Karpas-422 (cell line): ENCODE data around the gene SLC44A3. TPM values are rescaled to one million over a fixed set of nuclear protein-coding genes. Genes with fewer than 3 reads are reported as not detected.
A peak's percentile ranks its signal among the peaks of the same experiment; 100 is the strongest.

Source experiments
- DNase-seq: peaks from one replicate; pipeline ENCODE4 v3.0.0-alpha.2; 2015
- H2AFZ ChIP-seq: fragments of 200-600 bp; sonication (generic); 2 replicates; pipeline ENCODE4 v1.6.1; 2014; ENCODE audit warnings: antibody characterized with exemption, low read length, mixed read lengths
- H3K27ac ChIP-seq: fragments of 200-600 bp; sonication (generic); 2 replicates; pipeline ENCODE4 v1.5.1; 2014; ENCODE audit warnings: mild to moderate bottlenecking, low read length, moderate library complexity
- H3K27me3 ChIP-seq: fragments of 200-600 bp; sonication (generic); 2 replicates; pipeline ENCODE4 v1.6.1; 2014; ENCODE audit warnings: low read length, mixed read lengths
- H3K36me3 ChIP-seq: fragments of 200-600 bp; sonication (generic); 2 replicates; pipeline ENCODE4 v1.6.1; 2014; ENCODE audit warnings: low read length, mixed read lengths; ENCODE audit not compliant: insufficient read depth
- H3K4me1 ChIP-seq: fragments of 200-600 bp; sonication (generic); 2 replicates; pipeline ENCODE4 v1.6.1; 2014; ENCODE audit warnings: mild to moderate bottlenecking, low read length, mixed read lengths
- H3K4me2 ChIP-seq: fragments of 200-600 bp; sonication (generic); 2 replicates; pipeline ENCODE4 v1.6.1; 2014; ENCODE audit warnings: low read length, low read depth, mild to moderate bottlenecking; ENCODE audit not compliant: poor library complexity, severe bottlenecking
- H3K4me3 ChIP-seq: fragments of 200-600 bp; sonication (generic); 2 replicates; pipeline ENCODE4 v1.5.1; 2014; ENCODE audit warnings: mild to moderate bottlenecking, antibody characterized with exemption, low read length, mixed read lengths
- H3K79me2 ChIP-seq: fragments of 200-600 bp; sonication (generic); 2 replicates; pipeline ENCODE4 v1.6.1; 2014; ENCODE audit warnings: mild to moderate bottlenecking, low read length, mixed read lengths
- H3K9ac ChIP-seq: fragments of 200-600 bp; sonication (generic); 2 replicates; pipeline ENCODE4 v1.6.0; 2014; ENCODE audit warnings: low read length
- H3K9me2 ChIP-seq: fragments of 200-600 bp; sonication (generic), shearing (Covaris generic); replicated peaks from 2 replicates; pipeline ENCODE4 v1.6.0; 2014; ENCODE audit warnings: mild to moderate bottlenecking, low read length, moderate library complexity; ENCODE audit not compliant: insufficient read depth
- H3K9me3 ChIP-seq: fragments of 300-700, 200-600 bp; sonication (generic); 2 replicates; pipeline ENCODE4 v1.6.1; 2014; ENCODE audit warnings: low read length, mixed read lengths
- H4K20me1 ChIP-seq: fragments of 200-600 bp; sonication (generic); 2 replicates; pipeline ENCODE4 v1.6.1; 2014; ENCODE audit warnings: mild to moderate bottlenecking, antibody characterized with exemption, low read length, low read depth; ENCODE audit not compliant: insufficient read depth
- total RNA-seq: library from RNA; depleted of rRNA; stranded (reverse); fragments of >200 nt; shearing (Covaris generic); gene quantifications from 2 replicates; pipeline ENCODE4 v1.2.3, GENCODE V29; 2014; ENCODE audit warnings: low replicate concordance

The SLC44A3 gene
- total RNA-seq, 1 experiment from 2014 or later, result not detected

DNA sequence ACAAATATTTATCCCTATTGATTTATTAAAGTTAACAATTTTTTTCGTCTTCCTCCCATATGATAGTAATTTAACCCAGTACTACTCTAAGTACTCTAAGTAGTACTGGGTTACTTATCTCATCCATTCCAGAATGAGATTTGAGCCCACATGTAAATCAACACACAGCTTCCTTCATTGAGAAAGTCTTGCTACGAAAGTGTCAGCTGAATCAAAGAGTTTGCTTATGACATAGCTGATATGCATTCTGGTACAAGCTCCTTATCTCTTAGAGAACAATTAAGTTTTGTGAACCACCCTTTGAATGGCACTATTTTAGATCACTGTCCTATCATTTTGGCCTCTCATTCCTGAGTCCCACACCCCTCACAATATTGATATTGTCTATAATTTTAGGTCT lies 2.4 kb upstream of the SLC44A3 start:
- Histone ChIP-seq H3K36me3 (no peaks in the 10 kb centered on the region), H2AFZ (no peak overlapping the region), H3K79me2 (no peaks in the 10 kb centered on the region), H3K9ac (no peak overlapping the region), H3K27me3 (no peaks in the 10 kb centered on the region), H4K20me1 (no peaks in the 10 kb centered on the region), H3K27ac (no peak overlapping the region), H3K4me2 (no peak overlapping the region), H3K9me3 (no peaks in the 10 kb centered on the region), H3K9me2 (no peaks in the 10 kb centered on the region), H3K4me1 (no peaks in the 10 kb centered on the region), H3K4me3 (no peak overlapping the region)
- no peak for DNase-seq

DNA sequence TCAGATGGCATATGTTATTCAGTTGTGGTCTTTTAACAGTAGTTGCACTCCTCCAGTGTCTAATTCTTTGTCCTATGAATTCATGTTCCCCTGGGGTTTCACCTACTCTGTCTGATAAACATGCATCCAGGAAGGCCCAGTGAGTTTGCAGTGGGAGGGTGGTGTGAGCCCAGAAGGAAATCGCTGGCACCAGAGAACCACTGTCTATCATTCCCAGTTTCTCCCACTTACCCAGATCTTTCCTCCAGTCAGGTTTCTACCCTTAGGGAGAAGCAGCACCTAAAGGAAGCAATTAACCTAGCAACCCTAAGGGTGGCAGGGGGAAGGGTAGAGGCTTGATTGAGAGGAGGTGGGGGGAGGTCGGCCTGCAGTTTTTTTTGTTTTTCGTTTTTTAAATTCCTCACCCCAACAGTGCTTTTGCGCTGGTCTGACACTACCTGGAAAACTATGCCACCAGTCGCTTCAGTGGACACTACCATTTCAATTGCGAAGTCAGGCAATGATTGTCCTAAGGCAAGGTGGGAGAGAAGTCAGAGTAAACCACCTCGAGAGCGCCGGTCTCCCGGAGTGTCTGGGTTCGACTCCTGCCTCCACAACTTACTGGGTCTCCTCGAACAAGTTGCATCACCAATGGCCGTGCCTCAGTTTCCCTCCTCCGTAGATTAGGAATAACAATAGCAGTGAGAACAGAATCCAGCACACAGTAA lies 766 bp upstream of the SLC44A3 start:
- Histone ChIP-seq H3K9me3 (no peaks in the 10 kb centered on the region), H3K36me3 (no peaks in the 10 kb centered on the region), H3K27ac (no peak overlapping the region), H3K27me3 (no peaks in the 10 kb centered on the region), H3K9me2 (no peaks in the 10 kb centered on the region), H3K4me2 (no peak overlapping the region), H3K9ac (no peak overlapping the region), H3K79me2 (no peaks in the 10 kb centered on the region), H3K4me3 (no peak overlapping the region), H2AFZ (no peak overlapping the region), H3K4me1 (no peaks in the 10 kb centered on the region), H4K20me1 (no peaks in the 10 kb centered on the region)
- peak; percentile 23 for DNase-seq

DNA sequence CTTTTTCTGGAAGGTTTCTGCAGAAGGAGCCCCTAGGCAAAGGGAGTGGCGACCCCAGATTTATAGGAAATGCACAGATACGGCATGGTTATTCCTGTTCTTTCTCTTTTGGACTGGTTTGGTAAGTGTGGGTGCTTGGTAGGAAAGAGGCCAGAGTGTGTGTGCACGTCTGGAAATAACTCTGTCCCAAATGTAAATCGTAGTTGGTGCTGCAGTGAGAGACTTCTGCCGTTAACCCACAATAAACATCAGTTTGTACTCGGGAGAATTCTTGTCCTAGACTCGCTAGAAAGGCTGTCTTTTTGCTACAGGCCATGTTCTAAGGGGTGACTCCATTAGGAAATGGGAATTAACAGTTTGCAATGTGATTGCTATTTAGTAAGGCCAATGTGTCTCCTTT lies 779 bp downstream of the SLC44A3 start:
- Histone ChIP-seq H3K4me2 (no peak overlapping the region), H3K9me3 (no peaks in the 10 kb centered on the region), H3K36me3 (no peaks in the 10 kb centered on the region), H3K9me2 (no peaks in the 10 kb centered on the region), H3K9ac (no peak overlapping the region), H3K27ac (no peak overlapping the region), H3K4me1 (no peaks in the 10 kb centered on the region), H3K4me3 (no peak overlapping the region), H3K27me3 (no peaks in the 10 kb centered on the region), H2AFZ (no peak overlapping the region), H4K20me1 (no peaks in the 10 kb centered on the region), H3K79me2 (no peaks in the 10 kb centered on the region)
- DNase-seq, result peak; percentile 1

DNA sequence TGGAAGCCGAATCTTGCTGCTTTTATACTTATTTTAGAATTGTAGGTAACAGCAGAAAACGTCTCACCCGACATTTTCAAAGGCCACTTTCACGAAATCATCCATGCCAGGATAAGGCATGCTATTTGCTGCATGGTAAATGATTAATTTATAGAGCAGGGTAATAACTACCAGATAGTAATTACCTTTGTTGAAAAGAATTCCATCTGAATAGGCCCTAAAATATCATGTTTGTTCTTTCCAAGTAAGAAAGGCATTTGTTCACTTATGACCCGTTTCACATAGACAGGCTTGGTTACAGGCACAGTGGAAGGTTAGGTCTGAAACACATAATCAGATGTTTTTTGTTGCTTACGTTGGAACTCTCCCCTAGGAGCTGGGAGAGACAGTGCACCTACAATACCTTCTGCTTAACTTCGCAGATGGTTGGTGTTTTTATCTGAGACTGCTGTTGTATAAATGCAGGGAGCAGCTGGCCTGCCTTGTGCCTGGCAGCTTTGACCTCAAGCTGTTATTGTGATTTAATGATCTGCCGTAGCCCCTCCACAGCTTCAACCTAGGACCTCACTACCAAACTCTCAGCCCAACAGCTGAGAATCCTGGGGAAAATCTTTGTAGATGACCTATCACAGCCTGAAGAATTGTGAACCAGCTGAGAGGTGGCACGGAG lies 1.6 kb downstream of the SLC44A3 start:
- Histone ChIP-seq H3K4me1 (no peaks in the 10 kb centered on the region), H3K9ac (no peak overlapping the region), H3K36me3 (no peaks in the 10 kb centered on the region)

DNA sequence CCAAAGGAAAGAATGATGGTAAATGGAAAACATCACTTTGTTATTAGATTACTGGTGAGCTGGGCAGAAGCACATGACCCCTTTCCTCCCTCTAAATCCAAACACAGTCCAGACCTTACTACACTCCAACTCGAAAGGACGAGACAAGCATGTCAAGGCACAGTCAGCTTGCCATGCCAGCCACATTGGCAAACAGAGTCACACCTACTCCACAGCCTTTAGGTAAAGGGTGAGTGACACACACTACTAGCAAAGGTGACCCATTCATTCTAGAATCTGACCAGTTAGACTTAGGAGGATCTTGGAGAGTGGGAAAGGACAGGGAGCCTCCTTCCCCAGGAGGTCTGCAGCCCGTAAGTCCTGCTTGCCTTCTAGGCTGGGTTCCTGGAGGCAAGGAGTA lies 3.0 kb downstream of the SLC44A3 start:
- Histone ChIP-seq H3K27me3 (no peaks in the 10 kb centered on the region), H3K36me3 (no peaks in the 10 kb centered on the region), H3K4me1 (no peaks in the 10 kb centered on the region), H4K20me1 (no peaks in the 10 kb centered on the region), H3K9ac (no peak overlapping the region), H3K4me2 (no peak overlapping the region), H3K4me3 (no peak overlapping the region), H3K9me2 (no peaks in the 10 kb centered on the region), H3K79me2 (no peaks in the 10 kb centered on the region), H3K27ac (no peak overlapping the region), H2AFZ (no peak overlapping the region), H3K9me3 (no peaks in the 10 kb centered on the region)
- DNase-seq, result no peak

More for the DNA sequence above, 1.6 kb downstream of the SLC44A3 start:
- H3K9me2 ChIP-seq, result no peaks in the 10 kb centered on the region
- no peaks in the 10 kb centered on the region for H3K27me3 ChIP-seq
- H2AFZ ChIP-seq, result no peak overlapping the region
- no peak overlapping the region for H3K27ac ChIP-seq
- H3K9me3 ChIP-seq, result no peaks in the 10 kb centered on the region
- H3K4me2 ChIP-seq, result no peak overlapping the region
- DNase-seq, result no peak
- no peaks in the 10 kb centered on the region for H3K79me2 ChIP-seq
- H4K20me1 ChIP-seq, result no peaks in the 10 kb centered on the region
- no peak overlapping the region for H3K4me3 ChIP-seq

DNA sequence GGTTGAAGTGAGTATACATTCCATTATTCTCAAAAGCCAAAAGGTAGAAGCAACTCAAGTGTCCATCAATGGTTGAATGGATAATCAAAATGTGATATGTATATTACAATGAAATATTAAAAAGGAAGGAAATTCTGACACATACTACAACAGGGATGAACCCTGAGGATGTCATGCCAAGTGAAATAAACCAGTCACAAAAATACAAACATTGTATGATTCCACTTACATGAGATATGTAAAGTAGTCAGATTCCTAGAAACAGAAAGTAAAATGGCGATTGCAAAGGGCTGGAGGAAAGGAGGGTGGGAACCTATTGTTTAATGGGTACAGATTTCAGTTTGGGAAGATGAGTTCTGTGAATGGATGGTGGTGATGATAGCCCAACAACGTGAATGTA lies 5.8 kb downstream of the SLC44A3 start:
- H3K27ac ChIP-seq, result no peak overlapping the region
- H3K79me2 ChIP-seq, result no peaks in the 10 kb centered on the region
- no peak overlapping the region for H2AFZ ChIP-seq
- peak; percentile 4 for DNase-seq
- no peaks in the 10 kb centered on the region for H3K9me2 ChIP-seq
- H4K20me1 ChIP-seq, result no peaks in the 10 kb centered on the region
- H3K9ac ChIP-seq, result no peak overlapping the region
- H3K4me2 ChIP-seq, result no peak overlapping the region
- no peaks in the 10 kb centered on the region for H3K36me3 ChIP-seq
- no peaks in the 10 kb centered on the region for H3K9me3 ChIP-seq
- H3K4me1 ChIP-seq, result no peaks in the 10 kb centered on the region
- H3K27me3 ChIP-seq, result no peaks in the 10 kb centered on the region
- no peak overlapping the region for H3K4me3 ChIP-seq

GRCh38 chr1:94827434-94827833 lies 7.3 kb downstream of the SLC44A3 start:
- no peaks in the 10 kb centered on the region for H4K20me1 ChIP-seq
- H2AFZ ChIP-seq, result no peak overlapping the region
- no peaks in the 10 kb centered on the region for H3K9me3 ChIP-seq
- H3K4me3 ChIP-seq, result no peak overlapping the region
- H3K9ac ChIP-seq, result no peak overlapping the region
- H3K4me2 ChIP-seq, result no peak overlapping the region
- H3K9me2 ChIP-seq, result no peaks in the 10 kb centered on the region
- no peak overlapping the region for H3K27ac ChIP-seq
- DNase-seq, result no peak
- no peaks in the 10 kb centered on the region for H3K4me1 ChIP-seq
- no peaks in the 10 kb centered on the region for H3K27me3 ChIP-seq
- H3K36me3 ChIP-seq, result no peaks in the 10 kb centered on the region
- H3K79me2 ChIP-seq, result no peaks in the 10 kb centered on the region

DNA sequence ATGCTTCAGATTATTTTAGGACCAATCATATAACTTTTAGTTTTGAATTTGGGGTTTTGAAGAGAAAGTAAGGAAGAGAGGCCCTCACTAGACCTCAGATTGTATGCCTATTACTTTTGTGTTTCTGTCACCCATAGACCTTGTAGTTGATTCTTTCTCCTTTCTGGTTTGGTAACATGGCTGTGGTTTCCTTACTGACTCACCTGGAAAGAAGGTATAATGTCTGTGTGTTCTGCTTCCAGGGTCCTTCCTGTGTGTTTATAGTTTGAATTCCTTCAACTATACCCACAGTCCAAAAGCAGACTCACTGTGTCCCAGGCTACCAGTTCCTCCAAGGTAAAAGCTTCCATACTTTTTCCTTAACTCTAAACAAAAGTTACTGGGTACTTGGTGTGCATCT lies 8.1 kb downstream of the SLC44A3 start:
- Histone ChIP-seq H3K27me3 (no peaks in the 10 kb centered on the region), H3K4me3 (no peak overlapping the region), H3K9ac (no peak overlapping the region), H3K4me1 (no peaks in the 10 kb centered on the region), H2AFZ (no peak overlapping the region), H3K9me2 (no peaks in the 10 kb centered on the region), H4K20me1 (no peaks in the 10 kb centered on the region), H3K4me2 (no peak overlapping the region), H3K36me3 (no peaks in the 10 kb centered on the region), H3K27ac (no peak overlapping the region), H3K79me2 (no peaks in the 10 kb centered on the region), H3K9me3 (no peaks in the 10 kb centered on the region)
- DNase-seq, result no peak
